G401 (cell line): Measurements from ENCODE around the gene CRB2. TPM values are rescaled to one million over a fixed set of nuclear protein-coding genes. Genes with fewer than 3 reads are reported as not detected.
A peak's percentile ranks its signal among the peaks of the same experiment; 100 is the strongest.

Experiments used
- DNase-seq: peaks from one replicate; pipeline ENCODE4 v3.0.0-alpha.2; 2015; ENCODE audit warnings: low spot score
- in situ Hi-C: cut with HindIII; loops from 2 replicates; pipeline ENCODE4 v1.10.0; 2016; ENCODE audit warnings: low sequenced_read_pairs, mixed read lengths
- total RNA-seq: library from RNA; depleted of rRNA; stranded (reverse); fragments of >200 nt; shearing (Covaris generic); gene quantifications from 2 replicates; pipeline ENCODE4 v1.2.3, GENCODE V29; 2014; rRNA removed

The CRB2 gene
- 18.2 and 18.7 TPM in 2 replicates for total RNA-seq

GRCh38 chr9:123355761-123356431 lies at the start of gene CRB2:
Gene CRB2, plus strand, starts transcription at chr9:123356197. Its CDS starts 64 bp downstream, at chr9:123356261.
- peak; percentile 23 for DNase-seq
- in situ Hi-C loops: no loop called here

- in situ Hi-C loops: no loop called here
- no peak for DNase-seq
These were observed 46.4 kb upstream of the CRB2 start for GRCh38 chr9:123309611-123310010.

- in situ Hi-C loops: no loop called here
- no peak for DNase-seq
These were observed 45.3 kb upstream of the CRB2 start for GRCh38 chr9:123310551-123311249.

DNA sequence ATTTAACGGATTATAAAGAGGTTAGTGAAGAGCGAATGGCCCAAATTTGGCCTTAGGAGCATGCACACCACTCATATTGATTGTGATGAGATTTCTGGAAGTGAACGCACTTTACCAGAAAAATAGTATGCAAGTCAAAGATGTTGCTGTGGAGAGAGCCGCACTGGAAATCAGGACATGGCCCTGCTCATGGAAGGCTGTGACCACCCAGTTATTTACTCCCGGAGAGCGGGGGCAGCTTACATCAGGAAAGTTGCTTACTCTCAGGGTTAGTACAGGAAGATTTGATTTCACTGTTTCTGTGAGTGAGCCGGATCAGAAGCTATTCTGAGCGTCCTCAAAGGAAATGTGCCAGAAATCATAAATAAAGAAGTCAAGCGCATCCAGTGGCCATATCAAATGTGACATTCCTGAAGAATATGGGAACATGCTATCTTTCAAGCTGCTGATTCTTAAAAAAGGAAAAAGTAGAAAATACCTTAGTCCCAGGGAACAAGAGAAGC lies 44.7 kb upstream of the CRB2 start:
- no peak for DNase-seq
- in situ Hi-C loops: no loop called here

DNA sequence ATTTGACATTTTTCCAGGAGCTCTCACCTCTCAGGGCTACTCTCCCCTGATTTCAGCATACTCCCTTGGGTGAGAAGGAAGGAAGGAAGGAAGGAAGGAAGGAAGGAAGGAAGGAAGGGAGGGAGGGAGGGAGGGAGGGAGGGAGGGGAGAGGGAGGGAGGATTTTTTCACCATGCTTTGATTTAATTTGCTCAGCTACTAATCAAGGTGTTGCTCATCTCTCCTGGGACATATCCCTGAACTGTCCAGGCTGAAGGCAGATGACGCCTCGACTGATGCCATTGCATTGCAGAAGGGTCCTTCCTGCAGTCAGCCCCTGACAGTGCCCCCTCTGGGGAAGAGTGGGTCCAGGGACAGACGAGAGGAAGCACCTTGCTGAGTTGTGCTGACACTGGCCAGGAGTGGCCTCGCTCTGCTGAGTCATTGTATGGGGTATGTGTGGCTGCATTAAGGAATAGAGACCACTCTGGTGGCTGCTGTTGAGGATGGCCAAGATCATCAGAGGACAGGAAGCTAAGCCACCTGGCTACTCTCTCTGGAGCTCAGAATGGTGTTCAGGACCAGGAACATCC lies 43.6 kb upstream of the CRB2 start:
- in situ Hi-C loops: no loop called here

DNA sequence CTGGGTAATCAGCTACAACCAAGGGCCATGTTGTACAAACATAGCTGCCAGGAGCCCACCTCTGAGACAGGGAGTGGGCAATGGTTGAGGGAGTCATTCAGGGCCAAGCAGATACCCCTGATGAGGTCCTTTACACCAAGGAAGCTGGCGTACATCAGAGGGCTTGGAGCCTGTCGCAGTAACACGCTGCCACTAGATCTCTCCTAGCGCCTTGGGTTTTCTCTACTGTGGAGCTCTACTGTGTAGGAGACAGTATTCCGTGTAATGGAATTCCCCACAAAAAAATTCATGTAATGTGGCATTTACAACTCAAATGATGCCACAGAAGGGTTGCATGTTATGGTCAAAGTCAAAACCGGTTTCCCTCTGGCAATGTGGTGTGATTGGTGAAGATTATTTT lies 41.4 kb upstream of the CRB2 start:
- no peak for DNase-seq
- in situ Hi-C loops: no loop called here

More for the DNA sequence above, 43.6 kb upstream of the CRB2 start:
- no peak for DNase-seq

DNA sequence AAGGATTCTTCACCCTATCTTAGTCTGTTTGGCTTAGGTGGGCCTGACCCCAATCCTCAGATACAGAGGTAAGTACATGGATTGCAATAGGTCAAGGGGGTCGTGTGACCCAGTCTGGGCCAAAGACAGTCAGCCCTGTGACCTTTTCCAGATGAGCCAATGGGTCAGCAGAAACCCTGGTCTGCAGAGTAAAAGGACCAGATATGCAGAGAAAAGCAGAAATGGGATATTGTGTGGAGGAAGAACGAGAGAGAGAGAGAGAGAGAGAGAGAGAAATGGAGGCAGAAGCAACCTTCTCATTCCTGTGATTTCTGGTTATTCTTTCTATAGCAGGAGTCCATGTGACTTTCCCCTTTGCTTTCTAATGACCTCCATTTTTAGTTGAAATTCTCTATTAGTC lies 40.4 kb upstream of the CRB2 start:
- DNase-seq: no peak
- in situ Hi-C loops: no loop called here

- DNase-seq: no peak
- in situ Hi-C loops: no loop called here
These were observed 39.8 kb upstream of the CRB2 start for GRCh38 chr9:123316053-123316718.

GRCh38 chr9:123318202-123318601 lies 37.8 kb upstream of the CRB2 start:
- in situ Hi-C loops: no loop called here
- peak; percentile 30 for DNase-seq

GRCh38 chr9:123318961-123319421 lies 37.0 kb upstream of the CRB2 start:
- DNase-seq: peak; percentile 68
- in situ Hi-C loops: no loop called here

DNA sequence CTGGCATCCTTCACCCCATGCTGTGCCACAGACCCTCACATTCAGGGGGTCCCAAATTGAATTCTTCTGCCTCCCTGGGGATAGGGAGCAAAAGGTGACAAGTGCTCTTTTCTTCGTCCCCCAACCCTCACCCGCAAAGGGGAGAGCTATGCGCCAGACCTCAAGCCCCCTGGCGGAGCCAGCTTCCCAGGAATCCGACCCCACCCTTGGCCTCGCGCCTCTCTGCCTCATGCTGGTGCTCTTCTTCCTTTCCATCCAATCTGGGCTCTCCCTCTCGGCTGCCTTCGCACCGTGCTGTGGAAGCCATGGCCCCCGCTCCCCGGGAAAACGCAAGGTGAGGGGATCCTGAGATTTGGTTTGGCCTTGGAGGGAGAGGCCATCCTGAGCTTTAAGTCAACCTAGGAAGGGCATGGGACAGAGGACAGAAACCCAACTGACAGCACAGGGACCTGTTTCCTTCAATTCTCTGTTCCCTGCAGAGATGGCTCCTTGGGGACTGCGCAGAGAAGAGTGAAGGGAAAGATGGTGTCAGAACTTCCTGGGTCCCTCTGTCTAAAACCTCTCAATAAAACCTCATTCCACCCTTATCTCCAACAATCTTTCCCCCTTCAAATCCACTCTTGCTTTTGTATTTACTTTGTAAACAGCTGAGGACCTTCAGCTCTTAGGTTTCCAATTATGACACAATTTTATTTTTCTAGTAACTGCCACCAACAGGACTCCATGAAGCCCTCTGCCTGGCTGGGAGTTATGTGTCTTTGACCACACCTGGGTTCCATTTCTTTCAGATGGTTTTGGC lies 36.3 kb upstream of the CRB2 start:
- no peak for DNase-seq
- in situ Hi-C loops: no loop called here

- DNase-seq: no peak
- in situ Hi-C loops: no loop called here
These were observed 35.2 kb upstream of the CRB2 start for GRCh38 chr9:123320814-123321213.

DNA sequence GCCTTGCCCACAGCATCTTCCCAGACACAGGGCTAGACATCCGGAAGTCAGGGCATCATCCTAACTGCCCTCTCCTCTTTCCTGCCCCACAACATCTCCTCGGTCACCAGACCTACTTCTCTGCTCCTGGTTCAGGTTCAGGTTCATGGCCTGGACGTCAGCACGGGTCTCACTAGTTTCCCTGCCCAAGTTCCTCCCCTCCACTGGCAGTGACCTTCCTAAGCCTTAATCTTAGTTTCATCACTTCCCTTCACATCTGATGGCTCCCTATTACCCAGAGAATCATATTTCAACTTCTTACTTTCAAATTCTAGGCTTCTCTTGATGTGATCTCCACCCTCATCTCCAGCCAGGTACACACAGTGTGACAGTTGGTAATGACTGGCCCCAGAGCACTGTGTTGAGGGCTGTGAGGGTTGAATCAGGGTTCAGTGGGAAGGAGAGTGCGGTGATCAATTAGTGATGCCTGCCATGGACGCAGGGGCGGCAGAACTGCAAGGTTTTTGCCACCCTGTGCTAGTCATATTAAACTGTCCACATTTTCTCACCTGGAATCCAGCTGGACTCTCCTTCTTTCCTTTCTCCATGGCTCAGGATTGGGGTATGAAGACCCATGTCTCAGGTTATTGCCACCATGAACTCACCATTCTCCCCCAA lies 34.3 kb upstream of the CRB2 start:
- in situ Hi-C loops: no loop called here
- DNase-seq: no peak

GRCh38 chr9:123322273-123323195 lies 33.5 kb upstream of the CRB2 start:
- DNase-seq: no peak
- in situ Hi-C loops: no loop called here

- in situ Hi-C loops: no loop called here
- no peak for DNase-seq
These were observed 32.6 kb upstream of the CRB2 start for GRCh38 chr9:123323196-123324013.

DNA sequence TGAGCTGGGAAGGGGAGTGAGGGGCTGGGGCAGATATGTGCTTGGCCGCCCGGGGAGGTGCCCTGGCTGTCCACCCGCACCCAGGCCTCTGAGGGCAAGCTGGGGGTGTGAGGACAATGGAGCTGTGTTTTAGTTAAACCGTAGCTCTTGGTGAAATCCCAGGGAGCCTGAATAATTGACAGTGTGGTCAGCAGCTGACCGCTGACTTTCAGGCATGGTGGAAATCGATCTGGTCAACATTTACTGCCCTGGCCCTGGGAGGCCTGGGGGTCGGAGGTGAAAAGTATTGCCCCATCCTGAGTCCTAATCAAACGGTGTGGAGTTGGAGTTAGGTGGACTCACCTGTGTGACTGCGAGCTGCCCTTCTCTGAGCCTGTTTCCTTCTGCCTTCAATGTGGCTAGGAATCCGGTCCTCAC lies 31.2 kb upstream of the CRB2 start:
- in situ Hi-C loops: no loop called here
- no peak for DNase-seq

DNA sequence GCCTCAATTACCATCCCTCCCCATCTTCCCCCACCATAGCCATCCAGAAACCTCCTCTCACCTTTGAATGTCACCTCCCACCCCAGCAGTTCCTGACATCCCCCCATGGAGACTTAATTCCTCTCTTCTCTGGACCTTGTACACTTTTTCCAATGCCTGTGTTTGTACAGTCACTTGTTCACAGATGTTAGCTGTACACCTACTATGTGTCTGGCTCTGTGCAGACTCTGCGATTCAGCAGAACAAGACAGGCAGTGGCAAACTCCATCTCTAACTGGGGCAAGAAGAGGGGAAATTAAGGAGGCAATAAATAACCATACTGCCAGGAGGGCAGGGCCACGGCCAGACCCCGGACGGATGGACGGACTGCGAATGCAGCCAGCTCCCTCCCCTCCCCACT lies 29.8 kb upstream of the CRB2 start:
- DNase-seq: no peak
- in situ Hi-C loops: no loop called here
